ENCODE results near the gene WDPCP.
"Not testable (repeated sequence)": the region's sequence is repeated elsewhere in the genome, so short reads cannot be mapped to it uniquely, and the experiment has no call there.

The WDPCP gene

GRCh38 chr2:63588385-63589147, at the start of gene WDPCP, which contains the start of gene MDH1:
WDPCP (minus strand) TSS chr2:63588477; CDS start chr2:63588271, 206 bp downstream.
MDH1 (plus strand) TSS chr2:63588963; CDS start chr2:63589044, 81 bp downstream.
- Histone ChIP-seq H3K4me1 (ENCODE audit: control insufficient read depth, insufficient read depth, low read length) (peaks cover 8% of the 10 kb centered on the region), H3K27me3 (ENCODE audit: control insufficient read depth, insufficient read depth, low read length) (no peaks in the 10 kb centered on the region), H3K36me3 (ENCODE audit: control insufficient read depth, insufficient read depth, low read length) (no peaks in the 10 kb centered on the region)

GRCh38 chr2:63632382-63632781, 44.1 kb upstream of the WDPCP start:
- H3K4me3 ChIP-seq (ENCODE audit: low read length), result no peak overlapping the region
- H3K27me3 ChIP-seq (ENCODE audit: control insufficient read depth, insufficient read depth, low read length), result no peaks in the 10 kb centered on the region
- no peak overlapping the region for H3K9ac ChIP-seq (ENCODE audit: low read length)
- no peaks in the 10 kb centered on the region for H3K36me3 ChIP-seq (ENCODE audit: control insufficient read depth, insufficient read depth, low read length)
- no peaks in the 10 kb centered on the region for H3K9me3 ChIP-seq (ENCODE audit: control insufficient read depth, low read length)
- no peaks in the 10 kb centered on the region for H3K4me1 ChIP-seq (ENCODE audit: control insufficient read depth, insufficient read depth, low read length)

More at GRCh38 chr2:63588385-63589147, at the start of gene WDPCP, which contains the start of gene MDH1:
- Histone ChIP-seq H3K4me3 (ENCODE audit: low read length) (peak within 1 kb of the TSS; percentile 90), H3K9ac (ENCODE audit: low read length) (peak within 1 kb of the TSS; percentile 89), H3K9me3 (ENCODE audit: control insufficient read depth, low read length) (no peaks in the 10 kb centered on the region)

GRCh38 chr2:63631501-63631900, 43.2 kb upstream of the WDPCP start:
- H3K4me3 ChIP-seq (ENCODE audit: low read length), result no peak overlapping the region
- H3K9me3 ChIP-seq (ENCODE audit: control insufficient read depth, low read length), result no peaks in the 10 kb centered on the region

GRCh38 chr2:63628403-63628942, 40.2 kb upstream of the WDPCP start:
- H3K9me3 ChIP-seq (ENCODE audit: control insufficient read depth, low read length), result no peaks in the 10 kb centered on the region
- no peak overlapping the region for H3K4me3 ChIP-seq (ENCODE audit: low read length)
- H3K27me3 ChIP-seq (ENCODE audit: control insufficient read depth, insufficient read depth, low read length), result no peaks in the 10 kb centered on the region
- no peaks in the 10 kb centered on the region for H3K4me1 ChIP-seq (ENCODE audit: control insufficient read depth, insufficient read depth, low read length)
- H3K9ac ChIP-seq (ENCODE audit: low read length), result no peak overlapping the region
- H3K36me3 ChIP-seq (ENCODE audit: control insufficient read depth, insufficient read depth, low read length), result no peaks in the 10 kb centered on the region

More at GRCh38 chr2:63631501-63631900, 43.2 kb upstream of the WDPCP start:
- Histone ChIP-seq H3K4me1 (ENCODE audit: control insufficient read depth, insufficient read depth, low read length) (no peaks in the 10 kb centered on the region), H3K36me3 (ENCODE audit: control insufficient read depth, insufficient read depth, low read length) (no peaks in the 10 kb centered on the region), H3K27me3 (ENCODE audit: control insufficient read depth, insufficient read depth, low read length) (no peaks in the 10 kb centered on the region), H3K9ac (ENCODE audit: low read length) (no peak overlapping the region)

- H3K27me3 ChIP-seq (ENCODE audit: control insufficient read depth, insufficient read depth, low read length), result no peaks in the 10 kb centered on the region
- no peaks in the 10 kb centered on the region for H3K4me1 ChIP-seq (ENCODE audit: control insufficient read depth, insufficient read depth, low read length)
- H3K4me3 ChIP-seq (ENCODE audit: low read length), result no peak overlapping the region
- no peaks in the 10 kb centered on the region for H3K36me3 ChIP-seq (ENCODE audit: control insufficient read depth, insufficient read depth, low read length)
- no peaks in the 10 kb centered on the region for H3K9me3 ChIP-seq (ENCODE audit: control insufficient read depth, low read length)
- H3K9ac ChIP-seq (ENCODE audit: low read length), result no peak overlapping the region
These were observed 39.6 kb upstream of the WDPCP start for GRCh38 chr2:63627866-63628265.

- H3K9me3 ChIP-seq (ENCODE audit: control insufficient read depth, low read length); H3K9ac ChIP-seq (ENCODE audit: low read length); H3K4me1 ChIP-seq (ENCODE audit: control insufficient read depth, insufficient read depth, low read length); H3K4me3 ChIP-seq (ENCODE audit: low read length); H3K27me3 ChIP-seq (ENCODE audit: control insufficient read depth, insufficient read depth, low read length); H3K36me3 ChIP-seq (ENCODE audit: control insufficient read depth, insufficient read depth, low read length): not testable (repeated sequence)
These were observed 35.5 kb upstream of the WDPCP start for GRCh38 chr2:63623763-63624162.

GRCh38 chr2:63622751-63623150, 34.5 kb upstream of the WDPCP start:
- H3K36me3 ChIP-seq (ENCODE audit: control insufficient read depth, insufficient read depth, low read length), result no peaks in the 10 kb centered on the region
- H3K4me1 ChIP-seq (ENCODE audit: control insufficient read depth, insufficient read depth, low read length), result no peaks in the 10 kb centered on the region
- no peaks in the 10 kb centered on the region for H3K9me3 ChIP-seq (ENCODE audit: control insufficient read depth, low read length)
- no peaks in the 10 kb centered on the region for H3K27me3 ChIP-seq (ENCODE audit: control insufficient read depth, insufficient read depth, low read length)
- H3K9ac ChIP-seq (ENCODE audit: low read length), result no peak overlapping the region
- no peak overlapping the region for H3K4me3 ChIP-seq (ENCODE audit: low read length)

GRCh38 chr2:63619328-63619727, 31.1 kb upstream of the WDPCP start:
- Histone ChIP-seq H3K4me1 (ENCODE audit: control insufficient read depth, insufficient read depth, low read length) (no peaks in the 10 kb centered on the region), H3K4me3 (ENCODE audit: low read length) (no peak overlapping the region), H3K9ac (ENCODE audit: low read length) (no peak overlapping the region), H3K9me3 (ENCODE audit: control insufficient read depth, low read length) (no peaks in the 10 kb centered on the region), H3K27me3 (ENCODE audit: control insufficient read depth, insufficient read depth, low read length) (no peaks in the 10 kb centered on the region), H3K36me3 (ENCODE audit: control insufficient read depth, insufficient read depth, low read length) (no peaks in the 10 kb centered on the region)

GRCh38 chr2:63617366-63617765, 29.1 kb upstream of the WDPCP start:
- H3K36me3 ChIP-seq (ENCODE audit: control insufficient read depth, insufficient read depth, low read length), result no peaks in the 10 kb centered on the region
- H3K4me3 ChIP-seq (ENCODE audit: low read length), result no peak overlapping the region
- H3K9ac ChIP-seq (ENCODE audit: low read length), result no peak overlapping the region
- H3K27me3 ChIP-seq (ENCODE audit: control insufficient read depth, insufficient read depth, low read length), result no peaks in the 10 kb centered on the region
- no peaks in the 10 kb centered on the region for H3K4me1 ChIP-seq (ENCODE audit: control insufficient read depth, insufficient read depth, low read length)
- H3K9me3 ChIP-seq (ENCODE audit: control insufficient read depth, low read length), result no peaks in the 10 kb centered on the region

- Histone ChIP-seq H3K27me3 (ENCODE audit: control insufficient read depth, insufficient read depth, low read length) (no peaks in the 10 kb centered on the region), H3K9ac (ENCODE audit: low read length) (no peak overlapping the region), H3K4me3 (ENCODE audit: low read length) (no peak overlapping the region), H3K9me3 (ENCODE audit: control insufficient read depth, low read length) (no peaks in the 10 kb centered on the region), H3K36me3 (ENCODE audit: control insufficient read depth, insufficient read depth, low read length) (no peaks in the 10 kb centered on the region), H3K4me1 (ENCODE audit: control insufficient read depth, insufficient read depth, low read length) (no peaks in the 10 kb centered on the region)
These were observed 27.0 kb upstream of the WDPCP start for GRCh38 chr2:63614983-63615945.

GRCh38 chr2:63614448-63614968, 26.2 kb upstream of the WDPCP start:
- Histone ChIP-seq H3K4me3 (ENCODE audit: low read length) (no peak overlapping the region), H3K36me3 (ENCODE audit: control insufficient read depth, insufficient read depth, low read length) (no peaks in the 10 kb centered on the region), H3K9me3 (ENCODE audit: control insufficient read depth, low read length) (no peaks in the 10 kb centered on the region), H3K9ac (ENCODE audit: low read length) (no peak overlapping the region), H3K27me3 (ENCODE audit: control insufficient read depth, insufficient read depth, low read length) (no peaks in the 10 kb centered on the region), H3K4me1 (ENCODE audit: control insufficient read depth, insufficient read depth, low read length) (no peaks in the 10 kb centered on the region)

Data from mucosa of stomach (tissue), 1 donor.